HG02798 (cell line): ENCODE data around the gene OR52J3.

Experiments used
- ATAC-seq: cut with Tn5 transposase; IDR thresholded peaks from one replicate; pipeline ENCODE4 v1.9.1; 2021; ENCODE audit warnings: mild to moderate bottlenecking; ENCODE audit not compliant: unreplicated experiment, poor library complexity

OR52J3 gene

GRCh38 chr11:5092821-5093585 is 46.7 kb downstream of the OR52J3 start:
- no peak for ATAC-seq

- no peak for ATAC-seq
Observed at GRCh38 chr11:5096011-5096410, 49.7 kb downstream of the OR52J3 start.
